Measurements from ENCODE around the gene TTBK2. TPM values are rescaled to one million over a fixed set of nuclear protein-coding genes. Genes with fewer than 3 reads are reported as not detected.

The TTBK2 gene
- total RNA-seq, 1 experiment from 2014 or later, result 17.2 TPM

GRCh38 chr15:42915654-42916315, 4.8 kb downstream of the TTBK2 start:
- no peak for DNase-seq (ENCODE audit: low read depth, low spot score)
- TF ChIP-seq CTCF (IDR thresholded peaks at IDR 0.05), result no peak
- no peak for TF ChIP-seq SIN3A (IDR thresholded peaks at IDR 0.05; ENCODE audit: borderline replicate concordance, insufficient read depth, low read depth, low read length)
- no peak for TF ChIP-seq TCF7L2 (IDR thresholded peaks at IDR 0.05; ENCODE audit: low read depth, low read length)
- TF ChIP-seq REST (IDR thresholded peaks at IDR 0.05; ENCODE audit: insufficient read depth in 1 of 2, low read depth in 2 of 2, low read length in 1 of 2), result no peak
- no peak for TF ChIP-seq POLR2AphosphoS5 (IDR thresholded peaks at IDR 0.05; ENCODE audit: low read depth, low read length)
- H3K27me3 ChIP-seq (ENCODE audit: control insufficient read depth, insufficient read depth, low read length), result no peaks in the 10 kb centered on the region
- H3K27ac ChIP-seq (ENCODE audit: low read length), result peak overlapping the region; percentile 77; the same call in 1 of the 2 replicates
- H3K4me1 ChIP-seq (ENCODE audit: control insufficient read depth, insufficient read depth, low read length), result peaks cover 6% of the 10 kb centered on the region; the same call in 1 of the 2 replicates
- ATAC-seq, result no peak
- POLR2A ChIA-PET, result interaction anchor here (0.6 kb wide), 1 partner anchor 42 kb away, joined by 3 read pairs; no protein-coding TSS in a partner anchor
- BruUV-seq (replicated peaks), result no TSS peak
- H3K36me3 ChIP-seq (ENCODE audit: control insufficient read depth, insufficient read depth, low read length), result no peaks in the 10 kb centered on the region
- in situ Hi-C loops (cut with HindIII; ENCODE audit: low pct_unique_long_range_greater_than_20kb, low sequenced_read_pairs), result no loop called here
- intact Hi-C loops (cut with micrococcal nuclease; ENCODE audit: unreplicated experiment), result no loop called here
- CTCF ChIA-PET, result no interaction called here
- no peaks in the 10 kb centered on the region for H3K9me3 ChIP-seq (ENCODE audit: control insufficient read depth, insufficient read depth, low read depth, low read length)
- H3K4me3 ChIP-seq (ENCODE audit: low read depth in 2 of 2, low read length in 2 of 2), result no peak overlapping the region; a peak in 1 of 4 replicates

GRCh38 chr15:42914728-42915497, 5.7 kb downstream of the TTBK2 start:
- intact Hi-C loops (cut with micrococcal nuclease; ENCODE audit: unreplicated experiment) (no loop called here), in situ Hi-C loops (cut with HindIII; ENCODE audit: low pct_unique_long_range_greater_than_20kb, low sequenced_read_pairs) (no loop called here)
- no peaks in the 10 kb centered on the region for H3K36me3 ChIP-seq (ENCODE audit: control insufficient read depth, insufficient read depth, low read length)
- peak overlapping the region; percentile 32 to 49 for H3K4me3 ChIP-seq (ENCODE audit: low read depth in 2 of 2, low read length in 2 of 2)
- peak overlapping the region; percentile 77 for H3K27ac ChIP-seq (ENCODE audit: low read length)
- no peaks in the 10 kb centered on the region for H3K9me3 ChIP-seq (ENCODE audit: control insufficient read depth, insufficient read depth, low read depth, low read length)
- peaks cover 6% of the 10 kb centered on the region; the same call in 1 of the 2 replicates for H3K4me1 ChIP-seq (ENCODE audit: control insufficient read depth, insufficient read depth, low read length)
- BruUV-seq (replicated peaks), result no TSS peak
- ChIA-PET CTCF (interaction anchor here (0.5 kb wide), 1 partner anchor 265 kb away, joined by 4 read pairs; no protein-coding TSS in a partner anchor), POLR2A (interaction anchor here (0.6 kb wide), 1 partner anchor 41 kb away, joined by 3 read pairs; no protein-coding TSS in a partner anchor)
- no peak for TF ChIP-seq POLR2AphosphoS5 (IDR thresholded peaks at IDR 0.05; ENCODE audit: low read depth, low read length)
- TF ChIP-seq CTCF (IDR thresholded peaks at IDR 0.05), result no peak
- TF ChIP-seq REST (IDR thresholded peaks at IDR 0.05; ENCODE audit: insufficient read depth in 1 of 2, low read depth in 2 of 2, low read length in 1 of 2), result no peak
- no peak for TF ChIP-seq SIN3A (IDR thresholded peaks at IDR 0.05; ENCODE audit: borderline replicate concordance, insufficient read depth, low read depth, low read length)
- TF ChIP-seq TCF7L2 (IDR thresholded peaks at IDR 0.05; ENCODE audit: low read depth, low read length), result no peak
- ATAC-seq (peak; percentile 72), DNase-seq (ENCODE audit: low read depth, low spot score) (no peak)
- no peaks in the 10 kb centered on the region for H3K27me3 ChIP-seq (ENCODE audit: control insufficient read depth, insufficient read depth, low read length)

Measured in Panc1 (cell line).